Esophagus muscularis mucosa (tissue), 4 donors: ENCODE measurements around the gene MAD2L1BP. TPM values are rescaled to one million over a fixed set of nuclear protein-coding genes. Genes with fewer than 3 reads are reported as not detected.

Source experiments
- DNase-seq: peaks from one replicate; pipeline ENCODE4 v3.0.0-alpha.2; 2017; ENCODE audit errors: extremely low spot score
- H3K27ac ChIP-seq, 4 donors: fragments of 200-600 bp; sonication (generic); replicated peaks in 1 of 4; 1 replicate in 3 of 4; 2 replicates in 1 of 4; pipeline ENCODE4 v1.5.1; 2016 to 2019; ENCODE audit warnings: mild to moderate bottlenecking in 1 of 4
- H3K27me3 ChIP-seq, 4 donors: fragments of 200-600 bp; sonication (generic); one replicate each; pipeline versions ENCODE4 v1.5.1 to v1.6.0; 2016 to 2019
- H3K36me3 ChIP-seq, 4 donors: fragments of 200-600 bp; sonication (generic); one replicate each; pipeline ENCODE4 v1.5.1; 2016 to 2019
- H3K4me1 ChIP-seq, 4 donors: fragments of 200-600 bp; sonication (generic); one replicate each; pipeline ENCODE4 v1.5.1; 2016 to 2019
- H3K4me3 ChIP-seq, 4 donors: fragments of 200-600 bp; sonication (generic); 1 replicate in 2 of 4; 2 replicates in 2 of 4; pipeline ENCODE4 v1.5.1; 2016 to 2019; ENCODE audit warnings: mild to moderate bottlenecking in 4 of 4, moderate library complexity in 1 of 4
- H3K9me3 ChIP-seq, 4 donors: fragments of 200-600 bp; sonication (generic); 1 replicate in 3 of 4; 2 replicates in 1 of 4; pipeline ENCODE4 v1.5.1; 2016 to 2019
- EP300 ChIP-seq: sonication (generic); formaldehyde crosslinking; IDR thresholded peaks from one replicate; pipeline ENCODE4 v1.6.1; 2017; ENCODE audit warnings: antibody characterized with exemption
- POLR2A ChIP-seq: fragments of 450-650 bp; IDR thresholded peaks from one replicate; pipeline ENCODE4 v1.6.1; 2017; ENCODE audit warnings: antibody characterized with exemption, moderate library complexity, mild to moderate bottlenecking, low read depth
- POLR2AphosphoS5 ChIP-seq, 2 donors: sonication (generic); formaldehyde crosslinking; IDR thresholded peaks; one replicate each; pipeline ENCODE4 v1.6.1; 2017; ENCODE audit warnings: antibody characterized with exemption in 2 of 2
- WGBS: methylation state at CpG from one replicate; pipeline ENCODE4 v1.1.5; 2018; 5-methylcytosine and 5-hydroxymethylcytosine counted together
- intact Hi-C: fragments of 100-400 bp; cut with DNase I; formaldehyde crosslinking; loops from one replicate; pipeline ENCODE4 v1.15.1; 2023
- total RNA-seq, 4 donors: library from RNA; depleted of rRNA; stranded (reverse); fragments of >200 nt; gene quantifications; one replicate each; pipeline versions ENCODE4 v1.1.0 to v1.2.1, GENCODE V29; 2016
- TF ChIP-seq, protein P1 (sequence below), 3 experiments: fragments of 200-600 bp in 2 of 3; fragments of 450-650 bp in 1 of 3; sonication (generic) in 2 of 3; IDR thresholded peaks; one replicate each; pipeline ENCODE4 v1.5.1; 2017 to 2019; ENCODE audit warnings: antibody characterized with exemption in 3 of 3, mild to moderate bottlenecking in 2 of 3, moderate library complexity in 1 of 3

The MAD2L1BP gene
- total RNA-seq, 4 donors from 2014 or later: 17.9 to 26.7 (median 21.6) TPM

DNA sequence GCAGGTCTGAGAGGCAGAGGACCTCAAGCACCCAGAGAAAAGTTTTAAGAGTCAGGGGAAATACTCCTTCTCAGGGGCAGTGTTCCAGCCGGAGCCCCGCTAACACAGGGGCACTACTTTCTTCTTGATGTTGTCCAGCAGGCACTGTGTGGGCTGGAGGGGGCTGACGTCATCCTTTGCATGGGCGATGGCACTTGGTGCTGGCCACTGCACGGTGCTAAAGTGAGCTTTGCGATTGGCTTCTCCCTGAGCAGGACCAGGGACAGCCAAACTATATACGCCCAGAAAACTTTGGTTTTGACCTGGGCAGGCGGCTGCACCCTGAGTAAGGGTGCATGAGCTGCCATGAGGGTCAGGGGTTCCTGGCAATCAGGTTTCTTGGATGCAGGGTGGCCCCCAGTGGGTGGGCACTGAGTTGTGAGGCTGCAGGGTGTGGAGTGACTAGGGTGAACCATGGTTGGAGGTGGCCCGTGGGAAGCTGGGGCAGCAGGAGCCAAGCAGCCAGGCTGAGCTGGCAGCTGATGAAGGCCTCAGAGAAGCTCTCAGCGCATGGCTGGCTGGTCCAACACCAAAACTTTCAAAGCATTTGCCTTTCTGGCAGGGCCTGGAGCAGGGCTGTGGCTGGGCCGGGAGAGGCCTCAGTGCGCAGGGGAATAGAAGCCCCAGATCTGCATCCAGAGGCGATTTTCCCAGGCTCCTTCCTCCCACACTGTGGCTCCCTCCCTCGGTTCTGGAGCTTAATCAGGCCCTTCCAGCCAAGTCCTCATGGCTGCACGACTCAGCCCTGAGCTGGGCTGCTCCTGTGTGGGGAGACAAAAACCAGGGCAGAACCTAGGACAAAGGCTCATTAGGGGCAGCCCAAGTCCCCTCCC is 33.6 kb downstream of the MAD2L1BP start:
- DNase-seq: no peak

DNA sequence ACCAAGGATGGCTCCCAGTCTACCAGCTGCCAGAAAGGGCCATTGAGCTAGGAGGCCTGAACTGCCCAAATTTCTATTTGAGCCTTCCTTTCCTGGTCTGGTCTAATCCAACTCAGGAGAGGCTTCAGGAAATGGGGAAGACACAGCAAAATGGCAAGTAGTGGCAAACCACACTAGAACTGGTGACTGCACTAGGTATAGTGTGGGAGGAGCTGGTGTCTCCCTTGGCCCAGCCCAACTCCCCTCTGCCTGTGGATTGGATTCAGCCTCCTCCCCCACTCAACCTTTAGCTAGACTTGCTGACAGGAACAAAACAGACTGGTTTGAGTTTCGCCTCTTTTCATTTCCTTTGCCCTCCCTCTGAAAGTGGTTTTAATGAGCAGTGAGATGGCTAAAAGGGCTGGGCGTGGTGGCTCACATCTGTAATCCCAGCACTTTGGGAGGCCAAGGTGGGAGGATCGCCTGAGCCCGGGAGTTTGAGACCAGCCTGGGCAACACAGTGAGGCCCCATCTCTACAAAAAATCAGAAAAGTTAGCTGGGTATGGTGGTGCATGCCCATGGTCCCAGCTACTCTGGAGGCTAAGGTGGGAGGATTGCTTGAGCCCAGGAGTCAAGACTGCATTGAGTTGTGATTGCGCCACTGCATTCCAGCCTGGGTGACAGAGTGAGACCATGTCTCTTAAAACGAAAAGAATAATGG is 34.4 kb downstream of the MAD2L1BP start:
- intact Hi-C loops: loop anchor here (5.0 kb wide), 1 partner anchor 97 kb away; no protein-coding TSS in a partner anchor
- DNase-seq: no peak
- no peak for TF ChIP-seq POLR2AphosphoS5 (IDR thresholded peaks at IDR 0.05)
- TF ChIP-seq EP300: no peak
- TF ChIP-seq POLR2A: no peak
- TF ChIP-seq, protein P1, sequence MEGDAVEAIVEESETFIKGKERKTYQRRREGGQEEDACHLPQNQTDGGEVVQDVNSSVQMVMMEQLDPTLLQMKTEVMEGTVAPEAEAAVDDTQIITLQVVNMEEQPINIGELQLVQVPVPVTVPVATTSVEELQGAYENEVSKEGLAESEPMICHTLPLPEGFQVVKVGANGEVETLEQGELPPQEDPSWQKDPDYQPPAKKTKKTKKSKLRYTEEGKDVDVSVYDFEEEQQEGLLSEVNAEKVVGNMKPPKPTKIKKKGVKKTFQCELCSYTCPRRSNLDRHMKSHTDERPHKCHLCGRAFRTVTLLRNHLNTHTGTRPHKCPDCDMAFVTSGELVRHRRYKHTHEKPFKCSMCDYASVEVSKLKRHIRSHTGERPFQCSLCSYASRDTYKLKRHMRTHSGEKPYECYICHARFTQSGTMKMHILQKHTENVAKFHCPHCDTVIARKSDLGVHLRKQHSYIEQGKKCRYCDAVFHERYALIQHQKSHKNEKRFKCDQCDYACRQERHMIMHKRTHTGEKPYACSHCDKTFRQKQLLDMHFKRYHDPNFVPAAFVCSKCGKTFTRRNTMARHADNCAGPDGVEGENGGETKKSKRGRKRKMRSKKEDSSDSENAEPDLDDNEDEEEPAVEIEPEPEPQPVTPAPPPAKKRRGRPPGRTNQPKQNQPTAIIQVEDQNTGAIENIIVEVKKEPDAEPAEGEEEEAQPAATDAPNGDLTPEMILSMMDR (IDR thresholded peaks at IDR 0.05): no peak
- H3K4me1 ChIP-seq: peaks cover 32 to 59% (median 53%) of the 10 kb centered on the region in 4 donors
- peaks cover 24 to 53% (median 44%) of the 10 kb centered on the region in 4 donors for H3K36me3 ChIP-seq
- H3K27ac ChIP-seq: peak overlapping the region; percentile 25 to 49 (median 45)
- 84% methylated on average over 5 of the region's 6 CpGs for WGBS
- no peak overlapping the region for H3K4me3 ChIP-seq
- H3K27me3 ChIP-seq: no peaks in the 10 kb centered on the region
- no peaks in the 10 kb centered on the region for H3K9me3 ChIP-seq

More for the DNA sequence above, 33.6 kb downstream of the MAD2L1BP start:
- Histone ChIP-seq H3K27ac (peak overlapping the region; percentile 25 to 49 (median 45)), H3K4me3 (no peak overlapping the region), H3K9me3 (no peaks in the 10 kb centered on the region), H3K36me3 (peaks cover 16 to 45% (median 37%) of the 10 kb centered on the region in 4 donors), H3K4me1 (peaks cover 32 to 59% (median 53%) of the 10 kb centered on the region in 4 donors), H3K27me3 (no peaks in the 10 kb centered on the region)
- TF ChIP-seq POLR2AphosphoS5 (IDR thresholded peaks at IDR 0.05): no peak
- WGBS: 49% methylated on average over 4 of the region's 15 CpGs
- intact Hi-C loops: loop anchor here (5.0 kb wide), 1 partner anchor 98 kb away; no protein-coding TSS in a partner anchor

DNA sequence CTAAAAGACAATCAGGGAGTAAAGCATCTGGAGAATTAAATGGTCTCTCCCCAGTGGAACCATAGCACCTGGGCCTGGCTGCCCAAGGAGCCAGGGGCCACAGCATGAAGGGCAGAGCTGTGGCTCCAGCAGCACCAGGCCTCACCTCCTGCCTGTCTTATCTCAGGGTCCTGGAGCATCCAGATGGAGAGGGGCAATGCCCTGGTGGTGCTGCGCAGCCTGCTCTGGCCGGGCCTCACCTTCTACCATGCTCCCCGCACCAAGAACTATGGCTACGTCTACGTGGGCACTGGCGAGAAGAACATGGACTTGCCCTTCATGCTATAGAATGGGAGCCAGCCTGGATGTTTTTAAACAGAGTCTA is 35.0 kb downstream of the MAD2L1BP start:
- Histone ChIP-seq H3K36me3 (peaks cover 29 to 59% (median 50%) of the 10 kb centered on the region in 4 donors), H3K4me3 (no peak overlapping the region), H3K27ac (peak overlapping the region in 1 of 4 donors; percentile 25), H3K9me3 (no peaks in the 10 kb centered on the region), H3K4me1 (peaks cover 32 to 59% (median 53%) of the 10 kb centered on the region in 4 donors), H3K27me3 (no peaks in the 10 kb centered on the region)
- TF ChIP-seq, protein P1 (IDR thresholded peaks at IDR 0.05): no peak
- TF ChIP-seq POLR2AphosphoS5 (IDR thresholded peaks at IDR 0.05): no peak
- no peak for TF ChIP-seq EP300
- no peak for TF ChIP-seq POLR2A
- intact Hi-C loops: no loop called here
- DNase-seq: no peak
- 97% methylated on average over 6 of the region's 6 CpGs for WGBS

DNA sequence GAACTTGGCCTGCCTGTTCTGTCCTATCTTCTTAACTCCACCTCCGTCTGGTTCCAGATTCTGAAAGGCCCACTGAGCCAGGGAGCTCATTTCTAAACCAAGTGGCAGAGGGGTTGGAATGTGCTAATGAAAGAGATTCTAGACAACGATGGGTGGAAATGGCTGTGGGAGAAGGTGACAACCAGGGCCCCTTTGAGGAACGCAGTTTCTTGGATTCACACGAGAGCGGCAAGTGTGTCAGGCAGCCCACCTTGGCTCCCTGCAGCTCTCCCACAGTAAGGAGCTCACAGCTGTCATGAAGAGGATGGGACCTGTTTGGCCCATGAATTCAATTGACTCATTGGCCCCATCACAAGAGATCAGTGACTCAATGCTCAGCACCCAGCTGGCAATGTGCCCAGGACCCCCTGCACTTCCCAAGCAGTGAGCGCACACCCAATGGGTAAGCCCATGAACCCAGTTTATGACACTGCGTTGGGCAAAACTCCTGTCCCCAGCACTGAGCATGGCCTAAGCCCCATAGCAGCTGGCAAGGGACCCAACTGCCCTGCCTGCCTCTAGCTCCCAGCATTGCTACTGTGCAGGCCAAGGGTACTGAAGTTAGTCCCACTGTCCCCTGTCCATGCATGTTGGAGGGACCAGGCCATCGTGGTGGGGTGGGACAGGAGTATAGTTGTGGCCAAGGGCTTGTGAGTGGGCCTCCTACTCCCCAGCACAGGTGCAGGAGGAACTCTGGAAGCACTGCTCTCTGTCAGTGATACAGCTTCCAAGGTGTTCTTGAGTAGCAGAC is 35.6 kb downstream of the MAD2L1BP start:
- H3K27ac ChIP-seq: peak overlapping the region in 3 of 4 donors; percentile 10 to 53 (median 25)
- H3K9me3 ChIP-seq: no peaks in the 10 kb centered on the region
- H3K4me3 ChIP-seq: no peak overlapping the region
- H3K4me1 ChIP-seq: peaks cover 32 to 59% (median 53%) of the 10 kb centered on the region in 4 donors
- no peaks in the 10 kb centered on the region for H3K27me3 ChIP-seq
- no peak for DNase-seq
- H3K36me3 ChIP-seq: peaks cover 29 to 65% (median 56%) of the 10 kb centered on the region in 4 donors
- intact Hi-C loops: no loop called here
- no peak for TF ChIP-seq EP300
- no peak for TF ChIP-seq POLR2AphosphoS5 (IDR thresholded peaks at IDR 0.05)
- no peak for TF ChIP-seq POLR2A
- TF ChIP-seq, protein P1 (IDR thresholded peaks at IDR 0.05): no peak
- WGBS: 90% methylated on average over 8 of the region's 8 CpGs
